GM12878 (cell line): Measurements from ENCODE around the gene CIROP. TPM values are rescaled to one million over a fixed set of nuclear protein-coding genes. Genes with fewer than 3 reads are reported as not detected.

Source experiments
- ATAC-seq: fragments of 200-7000 bp; cut with Tn5 transposase; 3 replicates; pipeline ENCODE4 v1.9.1; 2020; ENCODE audit warnings: mild to moderate bottlenecking, moderate library complexity
- BruUV-seq: library from RNA; stranded (reverse); fragments of 400-500 nt; replicated peaks from 2 replicates; lab custom pipeline; 2021; lab: Mats Ljungman, UMichigan
- CTCF ChIA-PET: fragments of 300-600 bp; sonication (Branson Sonifier 250); formaldehyde crosslinking; extraction: SDS; loops from one replicate; lab custom pipeline; 2021; ENCODE audit warnings: inconsistent platforms; lab: Yijun Ruan, JAX
- POLR2A ChIA-PET: fragments of 350-600 bp; formaldehyde crosslinking; extraction: SDS; loops from one replicate; lab custom pipeline; 2021; ENCODE audit warnings: inconsistent platforms; lab: Charles Lee
- RAD21 ChIA-PET: fragments of 300-600 bp; sonication (Branson Sonifier 250); formaldehyde crosslinking; loops from one replicate; lab custom pipeline; 2023; ENCODE audit warnings: antibody characterized with exemption; ENCODE audit not compliant: unreplicated experiment; lab: Charles Lee
- SMC1A ChIA-PET: fragments of 300-600 bp; sonication (Branson Sonifier 250); formaldehyde crosslinking; loops from one replicate; lab custom pipeline; 2023; ENCODE audit not compliant: unreplicated experiment, uncharacterized antibody; lab: Charles Lee
- DNase-seq: peaks from one replicate; pipeline ENCODE4 v3.0.0-alpha.2; 2011; ENCODE audit warnings: low read depth, low spot score
- FAIRE-seq: peaks from 3 replicates; lab custom pipeline; 2011; peaks lifted over from hg19 to GRCh38; lab: Jason Lieb, UNC
- H2AFZ ChIP-seq: 2 replicates; pipeline ENCODE4 v1.6.0; 2011; ENCODE audit warnings: low read depth, low read length, control low read depth; ENCODE audit not compliant: control insufficient read depth
- H3K27ac ChIP-seq: 2 replicates; pipeline ENCODE4 v1.5.1; 2011; ENCODE audit warnings: control low read depth; ENCODE audit not compliant: control insufficient read depth, insufficient read depth
- H3K27me3 ChIP-seq, 2 experiments: replicated peaks in 1 of 2; 2 replicates each; pipeline versions ENCODE4 v1.6.0 to v1.6.1; 2011; ENCODE audit warnings: low read length in 1 of 2; ENCODE audit not compliant: control insufficient read depth in 2 of 2, insufficient read depth in 2 of 2
- H3K36me3 ChIP-seq, 2 experiments: 2 replicates each; pipeline ENCODE4 v1.5.1; 2011; ENCODE audit warnings: low read length in 1 of 2; ENCODE audit not compliant: control insufficient read depth in 2 of 2, insufficient read depth in 2 of 2
- H3K4me1 ChIP-seq: 2 replicates; pipeline ENCODE4 v1.6.1; 2011; ENCODE audit warnings: mild to moderate bottlenecking, low read length, moderate library complexity, mixed read lengths; ENCODE audit not compliant: control insufficient read depth, insufficient read depth
- H3K4me2 ChIP-seq: 2 replicates; pipeline ENCODE4 v1.6.0; 2011; ENCODE audit warnings: control low read depth; ENCODE audit not compliant: control insufficient read depth, insufficient read depth
- H3K4me3 ChIP-seq: fragments of 200-600 bp; sonication (generic); 2 replicates; pipeline ENCODE4 v1.5.1; 2016
- H3K79me2 ChIP-seq: 2 replicates; pipeline ENCODE4 v1.6.0; 2011; ENCODE audit warnings: low read length; ENCODE audit not compliant: control insufficient read depth, insufficient read depth
- H3K9ac ChIP-seq: 2 replicates; pipeline ENCODE4 v1.8.0; 2011; ENCODE audit warnings: low read length, control low read depth, mixed read lengths; ENCODE audit not compliant: control insufficient read depth, insufficient read depth
- H3K9me3 ChIP-seq: replicated peaks from 3 replicates; pipeline ENCODE4 v1.5.1; 2011; ENCODE audit warnings: mild to moderate bottlenecking, low read length; ENCODE audit not compliant: control insufficient read depth, insufficient read depth
- H4K20me1 ChIP-seq: 2 replicates; pipeline ENCODE4 v1.6.0; 2011; ENCODE audit not compliant: control insufficient read depth, insufficient read depth
- BACH1 ChIP-seq: fragments of 450-650 bp; IDR thresholded peaks from 2 replicates; pipeline ENCODE4 v1.6.1; 2017; ENCODE audit warnings: mild to moderate bottlenecking, borderline replicate concordance
- BHLHE40 ChIP-seq, 2 experiments: fragments of 450-650 bp in 1 of 2; IDR thresholded peaks; 2 replicates each; pipeline ENCODE4 v1.6.1; 2011 to 2017; ENCODE audit warnings: low read depth in 2 of 2, borderline replicate concordance in 1 of 2, improper control_type of control experiment in 1 of 2, low read length in 1 of 2, mild to moderate bottlenecking in 1 of 2
- E2F4 ChIP-seq: IDR thresholded peaks from 2 replicates; pipeline ENCODE4 v1.6.1; 2012; ENCODE audit warnings: low read depth, low read length, improper control_type of control experiment
- EGR1 ChIP-seq, 2 experiments: IDR thresholded peaks; 1 replicate in 1 of 2; 2 replicates in 1 of 2; pipeline ENCODE4 v1.6.1; 2011 to 2012; ENCODE audit warnings: low read depth in 2 of 2, low read length in 2 of 2, borderline replicate concordance in 1 of 2, mild to moderate bottlenecking in 1 of 2, moderate library complexity in 1 of 2
- EP300 ChIP-seq, 2 experiments: fragments of 150-350 bp in 1 of 2; IDR thresholded peaks; 2 replicates each; pipeline ENCODE4 v1.6.1; 2011 to 2012; ENCODE audit warnings: low read depth in 2 of 2, low read length in 2 of 2, borderline replicate concordance in 1 of 2, improper control_type of control experiment in 1 of 2, inconsistent platforms in 1 of 2; ENCODE audit not compliant: control insufficient read depth in 1 of 2
- HDAC2 ChIP-seq: fragments of 200-600 bp; sonication (generic); IDR thresholded peaks from 2 replicates; pipeline ENCODE4 v1.6.1; 2017
- IKZF2 ChIP-seq, 2 experiments: fragments of 450-650 bp; IDR thresholded peaks; 2 replicates each; pipeline ENCODE4 v1.6.1; 2017; ENCODE audit warnings: mild to moderate bottlenecking in 2 of 2, moderate library complexity in 2 of 2
- NFYA ChIP-seq: IDR thresholded peaks from 2 replicates; pipeline ENCODE4 v1.6.1; 2011; ENCODE audit warnings: low read depth, mild to moderate bottlenecking, low read length, improper control_type of control experiment, borderline replicate concordance
- NR2C2 ChIP-seq: IDR thresholded peaks from 2 replicates; pipeline ENCODE4 v1.6.1; 2011; ENCODE audit warnings: borderline replicate concordance, low read depth; ENCODE audit not compliant: control insufficient read depth, insufficient read length
- RB1 ChIP-seq: fragments of 450-650 bp; formaldehyde crosslinking; IDR thresholded peaks from 2 replicates; pipeline ENCODE4 v1.6.1; 2017; ENCODE audit warnings: mild to moderate bottlenecking, borderline replicate concordance
- SMAD1 ChIP-seq: fragments of 450-650 bp; IDR thresholded peaks from 2 replicates; pipeline ENCODE4 v1.6.1; 2018; ENCODE audit warnings: mild to moderate bottlenecking, low read depth; ENCODE audit not compliant: partially characterized antibody
- TAF1 ChIP-seq: IDR thresholded peaks from 2 replicates; pipeline ENCODE4 v1.6.1; 2011; ENCODE audit warnings: mild to moderate bottlenecking, low read depth, low read length, borderline replicate concordance
- YBX1 ChIP-seq: fragments of 450-650 bp; IDR thresholded peaks from 2 replicates; pipeline ENCODE4 v1.6.1; 2016; ENCODE audit warnings: antibody characterized with exemption
- WGBS: methylation state at CpG from one replicate; pipeline ENCODE4 v1.1.6; 2016; ENCODE audit warnings: low lambda C conversion rate; ENCODE audit not compliant: insufficient replicate concordance, insufficient coverage; ENCODE audit errors: missing lambda C conversion rate; 5-methylcytosine and 5-hydroxymethylcytosine counted together
- in situ Hi-C: fragments of 300-500 bp; cut with MboI; formaldehyde crosslinking; loops from 9 replicates; pipeline ENCODE4 v1.14.3; 2018; ENCODE audit warnings: mixed read lengths
- intact Hi-C: fragments of 100-400 bp; cut with micrococcal nuclease; formaldehyde crosslinking; loops from one replicate; pipeline ENCODE4 v1.14.2; 2022; ENCODE audit not compliant: unreplicated experiment
- polyA plus RNA-seq, 11 experiments: library from polyadenylated mRNA; depleted of rRNA in 4 of 11; unstranded in 6 of 11; stranded (reverse) in 5 of 11; fragments of >200 nt; fragmentation: Nextera tagmentation in 4 of 11; fragmentation: Illumina TruSeq in 1 of 11; extraction: Ambion mirVana in 4 of 11; extraction: Trizol in 1 of 11; gene quantifications; 1 replicate in 1 of 11; 2 replicates in 10 of 11; pipeline versions ENCODE4 v1.2.1 to v1.2.3, GENCODE V29; 2011 to 2016; ENCODE audit warnings: inconsistent platforms in 2 of 11, missing spikeins in 2 of 11, low read depth in 1 of 11
- total RNA-seq, 4 experiments: library from RNA; depleted of rRNA in 3 of 4; stranded (reverse); fragments of >200 nt in 3 of 4; fragmentation: Illumina TruSeq in 1 of 4; extraction: Trizol in 1 of 4; gene quantifications; 2 replicates each; pipeline versions ENCODE4 v1.2.1 to v1.2.3, GENCODE V29; 2013 to 2021
- TF ChIP-seq, protein P1 (sequence below): fragments of 450-650 bp; IDR thresholded peaks from 2 replicates; pipeline ENCODE4 v1.6.1; 2016; ENCODE audit warnings: mild to moderate bottlenecking

The CIROP gene
- total and polyA plus RNA-seq, 10 of the 15 experiments (the other 5 are each of a cell fraction or from before 2014, with no cell fraction given): not detected

GRCh38 chr14:23056956-23057756 lies 47.6 kb downstream of the CIROP start, which contains the start of gene CDH24 (continued):
- TF ChIP-seq EGR1 (IDR thresholded peaks at IDR 0.05; ENCODE audit: borderline replicate concordance in 1 of 2, low read depth in 2 of 2, low read length in 2 of 2) (peak in 1 of 2 experiments; percentile 85; a peak in 2 of 3 replicates), BHLHE40 (IDR thresholded peaks at IDR 0.05; ENCODE audit: borderline replicate concordance in 1 of 2, low read depth in 2 of 2, low read length in 1 of 2) (0 out of 4 replicates have a peak, but pooled peaks of 1 of the 2 experiments have one; percentile 33), BACH1 (0 out of 2 replicates have a peak, but pooled peaks have one; percentile 25), NR2C2 (no peak), TAF1 (no peak), IKZF2 (IDR thresholded peaks at IDR 0.05) (peak; percentile 14 to 19; a peak in 2 of 4 replicates), NFYA (no peak)

GRCh38 chr14:23056145-23056955 lies 48.4 kb downstream of the CIROP start:
- Histone ChIP-seq H4K20me1 (no peaks in the 10 kb centered on the region), H3K27me3 (no peaks in the 10 kb centered on the region), H3K4me2 (peak overlapping the region; percentile 100), H3K9ac (no peak overlapping the region), H3K4me1 (peaks cover 12% of the 10 kb centered on the region), H3K36me3 (peaks cover 12 to 15% of the 10 kb centered on the region in 2 experiments), H2AFZ (peak overlapping the region; percentile 76), H3K27ac (no peak overlapping the region), H3K9me3 (no peaks in the 10 kb centered on the region), H3K79me2 (no peaks in the 10 kb centered on the region), H3K4me3 (no peak overlapping the region)
- intact Hi-C loops (loop anchor here (2.0 to 5.0 kb wide), 3 partner anchors 84 to 484 kb away; partner anchors contain the start of gene PRMT5), in situ Hi-C loops (no loop called here)
- ChIA-PET CTCF (interaction anchor here (0.7 to 18.3 kb wide), 18 partner anchors 12 to 523 kb away, joined by 3 to 853 read pairs (median 4); partner anchors contain the start of genes ACIN1, AJUBA, C14orf119 and HAUS4), POLR2A (interaction anchor here (0.6 to 1.4 kb wide), 4 partner anchors 61 to 98 kb away, joined by 3 to 9 read pairs (median 4); no protein-coding TSS in a partner anchor), RAD21 (interaction anchor here (1.0 to 10.8 kb wide), 8 partner anchors 39 to 491 kb away, joined by 3 to 224 read pairs (median 8); partner anchors contain the start of genes ACIN1, AJUBA and C14orf119), SMC1A (interaction anchor here (0.5 to 8.7 kb wide), 10 partner anchors 12 to 360 kb away, joined by 3 to 156 read pairs (median 4); partner anchors contain the start of gene PRMT5)
- WGBS: 1% methylated on average over 17 of the region's 17 CpGs
- BruUV-seq: no TSS peak
- DNase-seq (no peak), ATAC-seq (peak; percentile 86), FAIRE-seq (peak; percentile 98)
- TF ChIP-seq RB1: no peak
- TF ChIP-seq SMAD1: no peak
- no peak for TF ChIP-seq E2F4
- no peak for TF ChIP-seq EP300 (IDR thresholded peaks at IDR 0.05; ENCODE audit: borderline replicate concordance in 1 of 2, control insufficient read depth in 1 of 2, low read depth in 2 of 2, low read length in 2 of 2)
- TF ChIP-seq HDAC2: no peak
- no peak for TF ChIP-seq YBX1
- TF ChIP-seq, protein P1, sequence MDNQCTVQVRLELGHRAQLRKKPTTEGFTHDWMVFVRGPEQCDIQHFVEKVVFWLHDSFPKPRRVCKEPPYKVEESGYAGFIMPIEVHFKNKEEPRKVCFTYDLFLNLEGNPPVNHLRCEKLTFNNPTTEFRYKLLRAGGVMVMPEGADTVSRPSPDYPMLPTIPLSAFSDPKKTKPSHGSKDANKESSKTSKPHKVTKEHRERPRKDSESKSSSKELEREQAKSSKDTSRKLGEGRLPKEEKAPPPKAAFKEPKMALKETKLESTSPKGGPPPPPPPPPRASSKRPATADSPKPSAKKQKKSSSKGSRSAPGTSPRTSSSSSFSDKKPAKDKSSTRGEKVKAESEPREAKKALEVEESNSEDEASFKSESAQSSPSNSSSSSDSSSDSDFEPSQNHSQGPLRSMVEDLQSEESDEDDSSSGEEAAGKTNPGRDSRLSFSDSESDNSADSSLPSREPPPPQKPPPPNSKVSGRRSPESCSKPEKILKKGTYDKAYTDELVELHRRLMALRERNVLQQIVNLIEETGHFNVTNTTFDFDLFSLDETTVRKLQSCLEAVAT: 0 out of 2 replicates have a peak, but pooled peaks have one; percentile 18
